Liver (tissue), 9 donors: ENCODE data around the gene ZKSCAN4. TPM values are rescaled to one million over a fixed set of nuclear protein-coding genes. Genes with fewer than 3 reads are reported as not detected.

Experiments used
- DNase-seq: peaks from one replicate; pipeline ENCODE4 v3.0.0-alpha.2; 2017; ENCODE audit warnings: low spot score
- H3K27ac ChIP-seq, 2 donors: one replicate each; pipeline ENCODE4 v1.7.0; 2013; ENCODE audit warnings: inconsistent platforms in 2 of 2, low read length in 2 of 2, control low read depth in 1 of 2, low read depth in 1 of 2, mild to moderate bottlenecking in 1 of 2
- H3K27me3 ChIP-seq, 4 donors: one replicate each; pipeline versions ENCODE4 v1.6.1 to v1.7.0; 2013; ENCODE audit warnings: low read length in 3 of 4, inconsistent platforms in 1 of 4, mild to moderate bottlenecking in 1 of 4, moderate library complexity in 1 of 4; ENCODE audit not compliant: control insufficient read depth in 4 of 4, insufficient read depth in 4 of 4
- H3K36me3 ChIP-seq, 4 donors: one replicate each; pipeline versions ENCODE4 v1.6.1 to v1.7.0; 2013; ENCODE audit warnings: low read length in 3 of 4, mild to moderate bottlenecking in 3 of 4, low read depth in 1 of 4, moderate library complexity in 1 of 4; ENCODE audit not compliant: control insufficient read depth in 4 of 4, insufficient read depth in 3 of 4
- H3K4me1 ChIP-seq, 4 donors: one replicate each; pipeline versions ENCODE4 v1.6.1 to v1.7.0; 2013; ENCODE audit warnings: low read length in 3 of 4, mild to moderate bottlenecking in 3 of 4, moderate library complexity in 1 of 4; ENCODE audit not compliant: control insufficient read depth in 4 of 4, insufficient read depth in 4 of 4
- H3K4me3 ChIP-seq, 3 donors: one replicate each; pipeline versions ENCODE4 v1.6.1 to v1.7.0; 2013; ENCODE audit warnings: low read length in 3 of 3, control low read depth in 1 of 3, low read depth in 1 of 3, mild to moderate bottlenecking in 1 of 3
- H3K9ac ChIP-seq, 2 donors: one replicate each; pipeline ENCODE4 v1.7.0; 2013; ENCODE audit warnings: low read length in 2 of 2, mild to moderate bottlenecking in 2 of 2, moderate library complexity in 2 of 2, control low read depth in 1 of 2, low read depth in 1 of 2
- H3K9me3 ChIP-seq, 4 donors: one replicate each; pipeline versions ENCODE4 v1.6.1 to v1.7.0; 2013; ENCODE audit warnings: low read length in 3 of 4; ENCODE audit not compliant: control insufficient read depth in 4 of 4
- EGR1 ChIP-seq, 2 donors: IDR thresholded peaks; 2 replicates each; pipeline ENCODE4 v1.6.1; 2016 to 2018; ENCODE audit warnings: antibody characterized with exemption in 2 of 2, low read depth in 2 of 2
- FOXA1 ChIP-seq: IDR thresholded peaks from 2 replicates; pipeline ENCODE4 v1.6.1; 2016; ENCODE audit warnings: antibody characterized with exemption
- FOXA2 ChIP-seq: IDR thresholded peaks from 2 replicates; pipeline ENCODE4 v1.6.1; 2016; ENCODE audit warnings: antibody characterized with exemption
- GABPA ChIP-seq, 2 donors: IDR thresholded peaks in 1 of 2; conservative IDR thresholded peaks in 1 of 2; 2 replicates each; pipeline ENCODE4 v1.6.1; 2016; ENCODE audit warnings: antibody characterized with exemption in 2 of 2, mild to moderate bottlenecking in 1 of 2, moderate library complexity in 1 of 2
- HNF4G ChIP-seq: IDR thresholded peaks from 2 replicates; pipeline ENCODE4 v1.6.1; 2016; ENCODE audit warnings: antibody characterized with exemption
- JUND ChIP-seq, 2 donors: IDR thresholded peaks; 2 replicates each; pipeline ENCODE4 v1.6.1; 2016; ENCODE audit warnings: antibody characterized with exemption in 2 of 2
- NR2F2 ChIP-seq: IDR thresholded peaks from 2 replicates; pipeline ENCODE4 v1.6.1; 2016; ENCODE audit warnings: antibody characterized with exemption
- RAD21 ChIP-seq, 2 donors: IDR thresholded peaks; 2 replicates each; pipeline ENCODE4 v1.6.1; 2016; ENCODE audit warnings: antibody characterized with exemption in 2 of 2, mild to moderate bottlenecking in 2 of 2
- REST ChIP-seq: IDR thresholded peaks from 2 replicates; pipeline ENCODE4 v1.6.1; 2016; ENCODE audit warnings: antibody characterized with exemption, mild to moderate bottlenecking
- RXRA ChIP-seq, 2 donors: IDR thresholded peaks; 2 replicates each; pipeline ENCODE4 v1.6.1; 2017 to 2018; ENCODE audit warnings: antibody characterized with exemption in 2 of 2, mild to moderate bottlenecking in 1 of 2
- SP1 ChIP-seq: IDR thresholded peaks from 2 replicates; pipeline ENCODE4 v1.6.1; 2018; ENCODE audit warnings: antibody characterized with exemption, mild to moderate bottlenecking
- TAF1 ChIP-seq: conservative IDR thresholded peaks from 2 replicates; pipeline ENCODE4 v1.6.1; 2016; ENCODE audit warnings: antibody characterized with exemption, mild to moderate bottlenecking
- YY1 ChIP-seq: IDR thresholded peaks from 2 replicates; pipeline ENCODE4 v1.6.1; 2016; ENCODE audit warnings: antibody characterized with exemption, mild to moderate bottlenecking
- WGBS: extraction: QIAGEN DNeasy Blood & Tissue Kit; methylation state at CpG from one replicate; pipeline ENCODE4 v1.1.7; 2013; 5-methylcytosine and 5-hydroxymethylcytosine counted together
- polyA plus RNA-seq, 2 donors: library from polyadenylated mRNA; stranded (reverse) in 1 of 2; unstranded in 1 of 2; fragments of 200-250 nt in 1 of 2; fragments of >200 nt in 1 of 2; fragmentation: Nextera tagmentation in 1 of 2; extraction: Ambion mirVana in 1 of 2; gene quantifications; one replicate each; pipeline versions ENCODE4 v1.2.1 to v1.2.3, GENCODE V29; 2013 to 2015
- total RNA-seq, 2 donors: library from RNA; depleted of rRNA; stranded (reverse); fragments of >200 nt; gene quantifications; one replicate each; pipeline ENCODE4 v1.2.3, GENCODE V29; 2014
- TF ChIP-seq, protein P1 (sequence below): IDR thresholded peaks from 2 replicates; pipeline ENCODE4 v1.6.1; 2016; ENCODE audit warnings: antibody characterized with exemption
- TF ChIP-seq, protein P2 (sequence below): IDR thresholded peaks from 2 replicates; pipeline ENCODE4 v1.6.1; 2016; ENCODE audit warnings: antibody characterized with exemption
- TF ChIP-seq, protein P3 (sequence below): IDR thresholded peaks from 2 replicates; pipeline ENCODE4 v1.6.1; 2016; ENCODE audit warnings: antibody characterized with exemption
- TF ChIP-seq, protein P4 (sequence below): fragments of 150-350 bp; IDR thresholded peaks from 2 replicates; pipeline ENCODE4 v1.5.1; 2017; ENCODE audit warnings: improper control_type of control experiment, low read depth, low read length; ENCODE audit not compliant: missing input control
- donor health status: healthy.
- donor health status: healthy.
- donor health status: healthy.
- donor health status: healthy.
- donor health status: healthy.

Gene ZKSCAN4
- total and polyA plus RNA-seq, 4 donors, result 1.4 to 4.7 (median 2.6) TPM

GRCh38 chr6:28220257-28221133 lies 31.6 kb downstream of the ZKSCAN4 start:
- TF ChIP-seq RAD21 (IDR thresholded peaks at IDR 0.05), result no peak
- no peak for TF ChIP-seq REST
- no peak for TF ChIP-seq TAF1
- TF ChIP-seq RXRA (IDR thresholded peaks at IDR 0.05), result no peak
- no peak for TF ChIP-seq GABPA (IDR thresholded peaks at IDR 0.05 in 1 of 2, conservative IDR thresholded peaks at IDR 0.05 in 1 of 2)
- no peak for TF ChIP-seq SP1
- TF ChIP-seq JUND (IDR thresholded peaks at IDR 0.05), result no peak
- TF ChIP-seq FOXA2, result no peak
- no peak for TF ChIP-seq NR2F2
- TF ChIP-seq, protein P1, sequence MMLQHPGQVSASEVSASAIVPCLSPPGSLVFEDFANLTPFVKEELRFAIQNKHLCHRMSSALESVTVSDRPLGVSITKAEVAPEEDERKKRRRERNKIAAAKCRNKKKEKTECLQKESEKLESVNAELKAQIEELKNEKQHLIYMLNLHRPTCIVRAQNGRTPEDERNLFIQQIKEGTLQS, result no peak
- TF ChIP-seq, protein P2, sequence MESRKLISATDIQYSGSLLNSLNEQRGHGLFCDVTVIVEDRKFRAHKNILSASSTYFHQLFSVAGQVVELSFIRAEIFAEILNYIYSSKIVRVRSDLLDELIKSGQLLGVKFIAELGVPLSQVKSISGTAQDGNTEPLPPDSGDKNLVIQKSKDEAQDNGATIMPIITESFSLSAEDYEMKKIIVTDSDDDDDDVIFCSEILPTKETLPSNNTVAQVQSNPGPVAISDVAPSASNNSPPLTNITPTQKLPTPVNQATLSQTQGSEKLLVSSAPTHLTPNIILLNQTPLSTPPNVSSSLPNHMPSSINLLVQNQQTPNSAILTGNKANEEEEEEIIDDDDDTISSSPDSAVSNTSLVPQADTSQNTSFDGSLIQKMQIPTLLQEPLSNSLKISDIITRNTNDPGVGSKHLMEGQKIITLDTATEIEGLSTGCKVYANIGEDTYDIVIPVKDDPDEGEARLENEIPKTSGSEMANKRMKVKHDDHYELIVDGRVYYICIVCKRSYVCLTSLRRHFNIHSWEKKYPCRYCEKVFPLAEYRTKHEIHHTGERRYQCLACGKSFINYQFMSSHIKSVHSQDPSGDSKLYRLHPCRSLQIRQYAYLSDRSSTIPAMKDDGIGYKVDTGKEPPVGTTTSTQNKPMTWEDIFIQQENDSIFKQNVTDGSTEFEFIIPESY, result no peak
- TF ChIP-seq YY1, result no peak
- TF ChIP-seq, protein P3, sequence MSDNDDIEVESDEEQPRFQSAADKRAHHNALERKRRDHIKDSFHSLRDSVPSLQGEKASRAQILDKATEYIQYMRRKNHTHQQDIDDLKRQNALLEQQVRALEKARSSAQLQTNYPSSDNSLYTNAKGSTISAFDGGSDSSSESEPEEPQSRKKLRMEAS, result no peak
- TF ChIP-seq, protein P4, sequence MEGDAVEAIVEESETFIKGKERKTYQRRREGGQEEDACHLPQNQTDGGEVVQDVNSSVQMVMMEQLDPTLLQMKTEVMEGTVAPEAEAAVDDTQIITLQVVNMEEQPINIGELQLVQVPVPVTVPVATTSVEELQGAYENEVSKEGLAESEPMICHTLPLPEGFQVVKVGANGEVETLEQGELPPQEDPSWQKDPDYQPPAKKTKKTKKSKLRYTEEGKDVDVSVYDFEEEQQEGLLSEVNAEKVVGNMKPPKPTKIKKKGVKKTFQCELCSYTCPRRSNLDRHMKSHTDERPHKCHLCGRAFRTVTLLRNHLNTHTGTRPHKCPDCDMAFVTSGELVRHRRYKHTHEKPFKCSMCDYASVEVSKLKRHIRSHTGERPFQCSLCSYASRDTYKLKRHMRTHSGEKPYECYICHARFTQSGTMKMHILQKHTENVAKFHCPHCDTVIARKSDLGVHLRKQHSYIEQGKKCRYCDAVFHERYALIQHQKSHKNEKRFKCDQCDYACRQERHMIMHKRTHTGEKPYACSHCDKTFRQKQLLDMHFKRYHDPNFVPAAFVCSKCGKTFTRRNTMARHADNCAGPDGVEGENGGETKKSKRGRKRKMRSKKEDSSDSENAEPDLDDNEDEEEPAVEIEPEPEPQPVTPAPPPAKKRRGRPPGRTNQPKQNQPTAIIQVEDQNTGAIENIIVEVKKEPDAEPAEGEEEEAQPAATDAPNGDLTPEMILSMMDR, result no peak
- TF ChIP-seq HNF4G, result no peak
- TF ChIP-seq FOXA1, result no peak
- TF ChIP-seq EGR1 (IDR thresholded peaks at IDR 0.05; ENCODE audit: low read depth in 2 of 2), result no peak
- H3K36me3 ChIP-seq, result no peaks in the 10 kb centered on the region
- peaks cover 0 to 9% (median 2%) of the 10 kb centered on the region in 4 donors for H3K4me1 ChIP-seq
- DNase-seq, result no peak
- peaks cover 0 to 7% (median 4%) of the 10 kb centered on the region in 4 donors for H3K27me3 ChIP-seq
- peaks cover 1 to 9% (median 3%) of the 10 kb centered on the region in 4 donors for H3K9me3 ChIP-seq
- no peak overlapping the region for H3K27ac ChIP-seq
- no peak overlapping the region for H3K4me3 ChIP-seq
- 39% methylated on average over 6 of the region's 6 CpGs for WGBS
- H3K9ac ChIP-seq, result no peak overlapping the region
